ENCODE results near the gene SERPINH1.

Gene SERPINH1

GRCh38 chr11:75553182-75553581, 8.9 kb upstream of the SERPINH1 start:
- peaks cover 11% of the 10 kb centered on the region; the same call in 1 of the 2 replicates for H3K27me3 ChIP-seq (replicated peaks; ENCODE audit: insufficient read depth, low read length)
- no peaks in the 10 kb centered on the region for H3K4me1 ChIP-seq (ENCODE audit: low read length)
- no peak for DNase-seq
- no peaks in the 10 kb centered on the region for H3K36me3 ChIP-seq (replicated peaks; ENCODE audit: insufficient read depth, low read length)
- H3K4me3 ChIP-seq (ENCODE audit: low read length) = no peak overlapping the region
- no peaks in the 10 kb centered on the region for H3F3A ChIP-seq (ENCODE audit: insufficient read depth, low read length)
- H3K9ac ChIP-seq (ENCODE audit: low read length) = no peak overlapping the region
- no peaks in the 10 kb centered on the region for H3K9me3 ChIP-seq (replicated peaks; ENCODE audit: insufficient read depth, low read length)
- no peak overlapping the region for H3K4me2 ChIP-seq (ENCODE audit: low read depth, low read length)
- no peak overlapping the region for H2AFZ ChIP-seq (ENCODE audit: low read length)
- H3K79me2 ChIP-seq (ENCODE audit: low read length) = no peaks in the 10 kb centered on the region
- H3K9me2 ChIP-seq (replicated peaks; ENCODE audit: insufficient read depth, low read length) = no peaks in the 10 kb centered on the region
- no peak overlapping the region for H3K27ac ChIP-seq (ENCODE audit: low read length)
- no peaks in the 10 kb centered on the region for H4K20me1 ChIP-seq (ENCODE audit: insufficient read depth, low read length)
- TF ChIP-seq EZH2phosphoT487 (IDR thresholded peaks at IDR 0.05; ENCODE audit: low read length) (no peak), EZH2 (optimal IDR thresholded peaks at IDR 0.05; ENCODE audit: low read depth, low read length) (no peak), CTCF (IDR thresholded peaks at IDR 0.05; ENCODE audit: low read length) (no peak)

DNA sequence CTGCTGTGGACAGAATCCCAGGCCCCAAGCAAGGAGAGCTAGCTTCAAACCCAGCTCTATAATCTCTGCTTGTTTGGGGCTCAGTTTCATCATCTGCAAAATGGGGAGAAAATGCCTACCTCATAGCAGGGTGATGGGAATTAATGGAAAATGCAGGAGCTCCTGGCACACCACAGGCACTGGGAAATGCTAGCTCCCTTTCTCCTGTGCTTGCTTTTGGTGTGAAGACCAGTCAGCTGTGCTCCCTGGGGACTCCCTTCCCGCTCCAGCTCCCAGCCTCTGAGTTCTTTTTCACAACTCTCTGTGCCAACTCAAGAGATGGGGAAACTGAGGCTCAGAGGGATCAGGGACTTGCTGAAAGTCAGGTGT, 8.2 kb upstream of the SERPINH1 start:
- Histone ChIP-seq H3K4me3 (ENCODE audit: low read length) (no peak overlapping the region), H3F3A (ENCODE audit: insufficient read depth, low read length) (no peaks in the 10 kb centered on the region), H3K4me2 (ENCODE audit: low read depth, low read length) (no peak overlapping the region), H4K20me1 (ENCODE audit: insufficient read depth, low read length) (no peaks in the 10 kb centered on the region), H3K79me2 (ENCODE audit: low read length) (no peaks in the 10 kb centered on the region), H3K27ac (ENCODE audit: low read length) (no peak overlapping the region), H3K36me3 (replicated peaks; ENCODE audit: insufficient read depth, low read length) (no peaks in the 10 kb centered on the region), H2AFZ (ENCODE audit: low read length) (no peak overlapping the region), H3K4me1 (ENCODE audit: low read length) (no peaks in the 10 kb centered on the region), H3K27me3 (replicated peaks; ENCODE audit: insufficient read depth, low read length) (peaks cover 8% of the 10 kb centered on the region; the same call in 1 of the 2 replicates), H3K9me2 (replicated peaks; ENCODE audit: insufficient read depth, low read length) (no peaks in the 10 kb centered on the region), H3K9me3 (replicated peaks; ENCODE audit: insufficient read depth, low read length) (no peaks in the 10 kb centered on the region), H3K9ac (ENCODE audit: low read length) (no peak overlapping the region)
- TF ChIP-seq EZH2phosphoT487 (IDR thresholded peaks at IDR 0.05; ENCODE audit: low read length) = no peak
- no peak for TF ChIP-seq EZH2 (optimal IDR thresholded peaks at IDR 0.05; ENCODE audit: low read depth, low read length)
- TF ChIP-seq CTCF (IDR thresholded peaks at IDR 0.05; ENCODE audit: low read length) = no peak
- no peak for DNase-seq

GRCh38 chr11:75554258-75555022, 7.6 kb upstream of the SERPINH1 start:
- H3K27ac ChIP-seq (ENCODE audit: low read length) = no peak overlapping the region
- H3K4me1 ChIP-seq (ENCODE audit: low read length) = no peaks in the 10 kb centered on the region
- peaks cover 8% of the 10 kb centered on the region; the same call in 1 of the 2 replicates for H3K27me3 ChIP-seq (replicated peaks; ENCODE audit: insufficient read depth, low read length)
- H3K4me3 ChIP-seq (ENCODE audit: low read length) = no peak overlapping the region
- H3F3A ChIP-seq (ENCODE audit: insufficient read depth, low read length) = no peaks in the 10 kb centered on the region
- TF ChIP-seq EZH2phosphoT487 (IDR thresholded peaks at IDR 0.05; ENCODE audit: low read length) (no peak), CTCF (IDR thresholded peaks at IDR 0.05; ENCODE audit: low read length) (no peak), EZH2 (optimal IDR thresholded peaks at IDR 0.05; ENCODE audit: low read depth, low read length) (no peak)
- DNase-seq = no peak
- no peak overlapping the region for H2AFZ ChIP-seq (ENCODE audit: low read length)
- H3K36me3 ChIP-seq (replicated peaks; ENCODE audit: insufficient read depth, low read length) = no peaks in the 10 kb centered on the region
- no peak overlapping the region for H3K4me2 ChIP-seq (ENCODE audit: low read depth, low read length)
- H3K9ac ChIP-seq (ENCODE audit: low read length) = no peak overlapping the region
- no peaks in the 10 kb centered on the region for H3K9me2 ChIP-seq (replicated peaks; ENCODE audit: insufficient read depth, low read length)
- no peaks in the 10 kb centered on the region for H4K20me1 ChIP-seq (ENCODE audit: insufficient read depth, low read length)
- no peaks in the 10 kb centered on the region for H3K79me2 ChIP-seq (ENCODE audit: low read length)
- H3K9me3 ChIP-seq (replicated peaks; ENCODE audit: insufficient read depth, low read length) = no peaks in the 10 kb centered on the region

Measured in MM.1S (cell line).